K562 (cell line): ENCODE results near the gene UBE2S. TPM values are rescaled to one million over a fixed set of nuclear protein-coding genes. Genes with fewer than 3 reads are reported as not detected.

ENCODE experiments used
- ATAC-seq: fragments of 200-7000 bp; cut with Tn5 transposase; 3 replicates; pipeline ENCODE4 v1.9.1; 2020; ENCODE audit warnings: moderate library complexity
- BruUV-seq: library from RNA; stranded (reverse); fragments of 400-500 nt; replicated peaks from 2 replicates; lab custom pipeline; 2021; lab: Mats Ljungman, UMichigan
- CTCF ChIA-PET: fragments of 300-600 bp; formaldehyde crosslinking; extraction: SDS; loops from one replicate; lab custom pipeline; 2021; ENCODE audit warnings: low intra/inter-chr PET ratio; lab: Yijun Ruan, JAX
- POLR2A ChIA-PET: fragments of 300-600, 350-650 bp; sonication (Branson Sonifier 250); formaldehyde crosslinking; extraction: SDS; loops from one replicate; lab custom pipeline; 2021; ENCODE audit warnings: antibody characterized with exemption, inconsistent platforms; lab: Yijun Ruan, JAX
- DNase-seq, 4 experiments: peaks; one replicate each; pipeline versions ENCODE4 v3.0.0 to v3.0.0-alpha.2; 2011 to 2018; ENCODE audit warnings: low spot score in 3 of 4, mixed read lengths in 3 of 4; ENCODE audit errors: extremely low read depth in 1 of 4
- FAIRE-seq: peaks from 2 replicates; lab custom pipeline; 2011; peaks lifted over from hg19 to GRCh38; lab: Jason Lieb, UNC
- H2AFZ ChIP-seq: 2 replicates; pipeline ENCODE4 v1.6.0; 2011; ENCODE audit warnings: low read depth, low read length, control low read depth, inconsistent platforms
- H3K27ac ChIP-seq: fragments of 200-600 bp; 3 replicates; pipeline ENCODE4 v1.8.0; 2011; ENCODE audit warnings: low read depth, mild to moderate bottlenecking, control low read depth, inconsistent platforms, low read length, moderate library complexity, mixed read lengths; ENCODE audit errors: extremely low read depth
- H3K27me3 ChIP-seq, 2 experiments: fragments of 300-600 bp in 1 of 2; 2 replicates in 1 of 2; 3 replicates in 1 of 2; pipeline versions ENCODE4 v1.6.0 to v1.8.0; 2011; ENCODE audit warnings: inconsistent platforms in 2 of 2, low read length in 2 of 2, mild to moderate bottlenecking in 1 of 2, mixed read lengths in 1 of 2, moderate library complexity in 1 of 2; ENCODE audit not compliant: control insufficient read depth in 2 of 2, insufficient read depth in 2 of 2
- H3K36me3 ChIP-seq: fragments of 300-600 bp; 3 replicates; pipeline ENCODE4 v1.8.0; 2011; ENCODE audit warnings: mild to moderate bottlenecking, low read length, inconsistent platforms; ENCODE audit not compliant: control insufficient read depth, insufficient read depth
- H3K4me1 ChIP-seq, 2 experiments: fragments of 200-600 bp in 1 of 2; replicated peaks in 1 of 2; 2 replicates in 1 of 2; 3 replicates in 1 of 2; pipeline versions ENCODE4 v1.5.1 to v1.8.0; 2011; ENCODE audit warnings: inconsistent platforms in 2 of 2, low read length in 2 of 2, mild to moderate bottlenecking in 1 of 2, mixed read lengths in 1 of 2, moderate library complexity in 1 of 2; ENCODE audit not compliant: control insufficient read depth in 2 of 2, insufficient read depth in 2 of 2
- H3K4me2 ChIP-seq: 2 replicates; pipeline ENCODE4 v1.6.1; 2011; ENCODE audit warnings: low read length, control low read depth, inconsistent platforms, mixed read lengths; ENCODE audit not compliant: insufficient read depth
- H3K4me3 ChIP-seq: fragments of 200-600 bp; sonication (generic), shearing (Covaris generic); 2 replicates; pipeline ENCODE4 v1.5.1; 2016; ENCODE audit warnings: control low read depth, inconsistent platforms
- H3K79me2 ChIP-seq: fragments of 200-600 bp; 3 replicates; pipeline ENCODE4 v1.8.0; 2011; ENCODE audit warnings: low read length, inconsistent platforms; ENCODE audit not compliant: control insufficient read depth, insufficient read depth
- H3K9ac ChIP-seq, 2 experiments: 2 replicates each; pipeline versions ENCODE4 v1.6.0 to v1.6.1; 2011; ENCODE audit warnings: low read depth in 2 of 2, low read length in 2 of 2, control low read depth in 1 of 2, inconsistent platforms in 1 of 2, mild to moderate bottlenecking in 1 of 2, mixed read lengths in 1 of 2; ENCODE audit not compliant: insufficient read depth in 1 of 2
- H3K9me1 ChIP-seq: one replicate; pipeline ENCODE4 v1.6.0; 2011; ENCODE audit warnings: inconsistent platforms, mild to moderate bottlenecking, low read length, moderate library complexity; ENCODE audit not compliant: control insufficient read depth, insufficient read depth
- H3K9me3 ChIP-seq: replicated peaks from 2 replicates; pipeline ENCODE4 v1.5.1; 2011; ENCODE audit warnings: low read depth, low read length, inconsistent platforms; ENCODE audit not compliant: control insufficient read depth, insufficient read depth
- H4K20me1 ChIP-seq: replicated peaks from 2 replicates; pipeline ENCODE4 v1.6.1; 2011; ENCODE audit warnings: low read length, inconsistent platforms, mixed read lengths; ENCODE audit not compliant: control insufficient read depth, insufficient read depth
- NFIC ChIP-seq: fragments of 450-650 bp; IDR thresholded peaks from 2 replicates; pipeline ENCODE4 v1.6.1; 2017; ENCODE audit warnings: mild to moderate bottlenecking, inconsistent platforms
- ZNF512 ChIP-seq: IDR thresholded peaks from 2 replicates; pipeline ENCODE4 v1.6.1; 2016; ENCODE audit warnings: missing genetic modification characterization, missing compliant biosample characterization
- WGBS: fragments of 100-300 bp; shearing (Covaris generic); methylation state at CpG from one replicate; pipeline ENCODE4 v1.1.6; 2016; ENCODE audit warnings: low coverage, mixed read lengths; ENCODE audit not compliant: insufficient coverage; ENCODE audit errors: missing lambda C conversion rate; 5-methylcytosine and 5-hydroxymethylcytosine counted together
- in situ Hi-C: fragments of 300-500 bp; cut with MboI; formaldehyde crosslinking; loops from 4 replicates; pipeline ENCODE4 v1.15.0; 2018; ENCODE audit warnings: inconsistent platforms, mixed read lengths
- intact Hi-C: fragments of 100-400 bp; cut with micrococcal nuclease; formaldehyde crosslinking; loops from 2 replicates; pipeline ENCODE4 v1.14.2; 2022
- polyA plus RNA-seq, 8 experiments: library from polyadenylated mRNA; depleted of rRNA in 4 of 8; stranded (reverse) in 5 of 8; unstranded in 3 of 8; fragments of >200 nt; fragmentation: Nextera tagmentation in 2 of 8; fragmentation: Illumina TruSeq in 1 of 8; extraction: Ambion mirVana in 2 of 8; extraction: Trizol in 1 of 8; gene quantifications; 2 replicates each; pipeline versions ENCODE4 v1.2.1 to v1.2.3, GENCODE V29; 2011 to 2014; ENCODE audit warnings: inconsistent platforms in 1 of 8, missing spikeins in 1 of 8
- total RNA-seq, 7 experiments: library from RNA; depleted of rRNA in 6 of 7; stranded (reverse); fragments of >200 nt in 6 of 7; fragmentation: Illumina TruSeq in 2 of 7; extraction: Trizol in 2 of 7; gene quantifications; 2 replicates each; pipeline versions ENCODE4 v1.2.1 to v1.2.3, GENCODE V29; 2011 to 2021; ENCODE audit warnings: low replicate concordance in 1 of 7

The UBE2S gene
- total and polyA plus RNA-seq, 9 of the 15 experiments (the other 6 are each of a cell fraction or from before 2014, with no cell fraction given): 1.5 to 1,305 (median 157) TPM

- Histone ChIP-seq H3K4me3 (no peak overlapping the region), H3K4me2 (no peak overlapping the region), H3K9me1 (no peaks in the 10 kb centered on the region), H2AFZ (no peak overlapping the region), H3K27me3 (peaks cover 9 to 21% of the 10 kb centered on the region in 2 experiments; a peak in 4 of 5 replicates), H4K20me1 (peaks cover 6% of the 10 kb centered on the region; the same call in 1 of the 2 replicates), H3K79me2 (no peaks in the 10 kb centered on the region), H3K9me3 (no peaks in the 10 kb centered on the region), H3K4me1 (peaks cover 4 to 54% of the 10 kb centered on the region in 2 experiments; a peak in 4 of 5 replicates), H3K27ac (no peak overlapping the region), H3K9ac (no peak overlapping the region), H3K36me3 (no peaks in the 10 kb centered on the region)
- CTCF ChIA-PET: no interaction called here
- ATAC-seq: no peak
- POLR2A ChIA-PET: interaction anchor here (0.6 kb wide), 1 partner anchor 11 kb away, joined by 4 read pairs; no protein-coding TSS in a partner anchor
- intact Hi-C loops (no loop called here), in situ Hi-C loops (no loop called here)
- no peak for TF ChIP-seq ZNF512
- TF ChIP-seq NFIC: peak; percentile 67
- 25% methylated on average over 9 of the region's 13 CpGs for WGBS
- no peak for DNase-seq
- FAIRE-seq: peak; percentile 65
- no TSS peak for BruUV-seq
These were observed 52.3 kb downstream of the UBE2S start for GRCh38 chr19:55355213-55355821.
